ENCODE measurements around the gene SULT2B1.

Gene SULT2B1

DNA sequence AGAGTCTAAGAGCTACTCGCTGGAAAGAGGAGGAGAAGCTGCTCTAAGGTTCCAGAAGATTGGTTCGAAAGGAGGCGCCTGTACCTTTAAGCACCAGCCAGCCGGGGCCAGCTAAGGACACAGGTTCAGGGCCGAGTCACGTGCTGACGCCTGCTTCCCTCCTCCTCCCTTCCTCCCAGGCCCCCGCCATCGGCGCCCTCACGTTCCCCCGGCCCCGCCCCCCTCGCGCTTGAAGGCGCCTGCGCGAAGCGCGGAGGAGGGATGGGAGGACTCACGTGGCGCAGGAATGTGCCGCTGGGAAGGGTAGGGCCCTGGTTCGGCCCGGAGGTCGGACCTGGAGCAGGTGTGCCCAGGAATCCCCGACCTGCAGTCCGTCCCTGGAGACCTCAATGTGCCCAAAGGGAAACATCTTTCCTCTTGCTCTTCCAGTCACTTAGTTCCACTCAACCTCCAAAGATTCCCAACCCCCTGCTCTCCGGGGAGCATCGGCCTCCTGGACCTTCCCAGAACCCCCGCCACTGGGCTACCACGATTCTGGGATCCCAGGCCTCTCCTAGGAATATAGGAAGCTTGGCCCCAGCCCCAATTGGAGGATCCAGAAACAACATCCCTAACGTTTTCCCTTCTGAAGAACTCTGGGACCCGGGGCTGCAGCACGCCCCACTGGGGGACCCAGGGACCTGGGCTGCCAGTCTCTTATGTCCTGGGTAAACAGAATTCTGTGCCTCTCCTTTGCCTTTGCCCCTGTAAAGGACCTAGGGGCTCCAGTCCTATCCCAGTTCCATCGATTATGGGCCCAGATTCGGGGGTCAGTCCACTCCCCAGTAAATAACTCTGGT lies 82.7 kb downstream of the SULT2B1 start:
- ATAC-seq, result peak; percentile 42

DNA sequence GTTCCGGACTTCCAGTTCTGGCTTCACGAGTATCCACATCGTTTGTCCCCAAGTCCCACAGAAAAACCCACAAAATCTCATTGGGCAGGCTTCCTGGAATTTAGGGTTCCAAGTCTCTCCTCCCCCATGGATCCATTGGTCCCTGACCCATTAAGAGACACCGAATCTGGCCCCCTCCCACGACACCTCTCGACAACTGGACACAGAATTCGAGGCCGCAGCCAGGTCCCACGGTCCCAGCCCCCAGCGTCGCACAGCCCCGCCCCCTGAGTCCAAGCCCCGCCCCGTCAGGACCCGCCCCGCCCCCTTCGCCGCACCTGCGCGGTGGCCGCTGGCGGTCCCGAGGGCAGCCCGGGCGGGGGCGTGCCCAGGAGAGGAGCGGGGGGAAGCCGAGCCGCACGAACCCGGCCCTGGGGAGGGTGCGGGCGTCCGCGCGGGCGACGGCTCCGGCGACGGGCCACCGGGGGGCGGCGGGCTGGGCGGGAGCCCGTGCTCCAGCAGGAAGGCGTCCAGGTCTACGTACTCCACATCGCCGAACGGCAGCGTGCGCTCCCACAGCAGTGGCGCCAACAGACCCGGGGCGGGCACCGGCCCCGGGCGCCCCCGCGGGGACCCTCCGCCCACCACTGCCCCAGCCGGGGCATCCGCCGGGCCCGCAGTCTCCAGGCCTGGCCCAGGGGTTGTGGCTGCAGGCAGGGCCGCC lies 83.4 kb downstream of the SULT2B1 start:
- peak; percentile 84 for DNase-seq
- ATAC-seq, result peak; percentile 19

More for the DNA sequence above, 82.7 kb downstream of the SULT2B1 start:
- peak; percentile 95 for DNase-seq

DNA sequence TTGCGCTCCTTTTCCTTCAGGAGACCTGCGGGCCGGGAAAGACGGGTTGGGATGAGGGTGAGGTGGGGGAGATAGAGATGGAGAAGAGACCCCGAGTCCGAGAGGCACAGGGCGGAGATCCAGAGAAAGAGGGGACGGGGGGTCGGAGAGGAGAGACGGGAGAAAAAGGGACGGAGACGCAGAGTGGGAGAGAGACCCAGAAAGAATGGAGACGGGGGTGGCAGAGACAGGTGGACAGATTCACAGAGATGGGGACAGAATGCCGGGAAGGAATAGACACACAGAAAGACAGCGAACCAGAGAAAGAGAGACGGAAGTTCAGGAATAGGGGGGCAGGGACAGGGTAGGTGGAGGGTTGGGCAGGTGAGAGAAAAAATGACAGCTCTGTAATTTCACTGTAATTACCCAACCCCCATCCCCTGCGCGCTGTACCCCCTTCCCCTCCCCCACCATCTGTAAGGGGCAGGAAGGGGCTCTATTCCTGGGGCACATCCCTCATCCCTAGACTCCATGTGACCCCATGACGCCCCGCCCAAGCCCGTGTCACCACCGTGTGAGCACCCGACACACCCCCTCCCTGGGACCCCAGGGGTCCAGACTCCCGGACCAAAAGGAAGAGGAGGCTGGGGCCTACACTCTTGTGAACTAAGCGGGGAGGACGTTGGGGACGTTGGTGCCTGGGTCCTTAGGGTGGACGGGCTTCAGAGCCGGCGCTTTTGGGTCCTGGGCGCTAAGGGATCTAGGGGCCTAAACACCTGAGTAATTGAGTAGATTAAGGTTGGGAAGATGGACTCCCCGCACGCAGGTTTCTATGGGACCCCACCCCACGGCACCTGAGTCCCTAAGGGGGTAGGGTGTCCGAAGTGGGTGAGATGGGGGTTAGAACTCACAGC lies 84.2 kb downstream of the SULT2B1 start:
- no peak for ATAC-seq
- peak; percentile 45 for DNase-seq

DNA sequence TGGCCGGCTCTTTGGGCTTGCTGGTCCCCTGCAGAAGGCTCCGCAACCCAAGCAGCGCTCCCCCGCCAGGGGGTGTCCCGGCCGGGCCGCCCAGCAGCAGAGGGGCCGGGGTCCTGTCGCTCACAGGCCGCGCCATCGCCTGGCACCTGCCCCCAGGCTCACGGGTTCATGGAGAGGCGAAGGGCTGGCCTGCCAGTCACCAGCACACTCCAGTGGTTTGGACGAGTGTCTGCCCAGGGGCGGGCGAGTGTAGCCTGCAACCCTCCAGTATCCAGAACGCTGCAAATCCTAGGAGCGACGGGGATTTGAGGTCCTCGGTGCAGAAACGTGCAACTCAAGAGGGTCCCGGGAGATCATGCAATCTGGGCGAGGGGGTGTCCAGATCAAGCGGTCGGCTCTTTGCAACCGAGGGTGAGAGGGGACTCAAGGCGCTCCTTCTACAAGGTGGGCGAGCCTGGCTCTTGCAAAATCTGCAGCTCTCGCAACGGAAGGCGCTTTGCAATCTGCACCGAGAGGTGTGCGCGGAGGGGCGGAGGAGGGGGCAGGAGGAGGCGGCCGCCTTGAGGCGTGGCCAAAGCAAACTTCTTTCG lies 85.0 kb downstream of the SULT2B1 start, which contains the start of gene DBP:
TSS of gene DBP (minus strand) at position 521 of the 590 bp plus-strand sequence. CDS start at position 136, 385 bp downstream.
- ATAC-seq, result no peak
- peak; percentile 46 for DNase-seq

DNA sequence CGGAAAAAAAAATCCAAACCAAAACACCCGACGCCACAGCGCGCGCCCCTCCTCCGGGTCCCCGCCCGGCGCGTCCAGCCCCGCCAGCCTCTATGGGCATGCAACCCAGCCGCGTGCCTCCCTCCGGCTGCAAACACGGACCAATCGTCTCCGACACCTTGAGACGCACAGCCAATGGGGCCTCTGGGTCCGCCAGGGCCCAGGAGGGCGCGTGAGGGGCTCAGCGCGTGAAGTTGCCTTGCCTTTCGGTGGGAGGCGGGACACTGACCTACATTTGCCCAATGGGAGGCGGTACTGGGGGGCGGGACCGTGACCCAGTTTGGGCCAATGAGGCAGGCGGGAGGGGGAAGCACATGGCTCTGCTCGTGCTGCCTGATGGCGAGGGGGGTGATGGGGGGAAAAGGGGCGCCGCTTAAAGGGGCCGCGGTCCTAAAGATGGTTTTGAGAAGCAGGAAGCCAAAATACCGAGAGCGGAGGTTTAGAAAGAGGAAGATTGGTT lies 85.5 kb downstream of the SULT2B1 start:
- DNase-seq (peak; percentile 99), ATAC-seq (peak; percentile 82)

DNA sequence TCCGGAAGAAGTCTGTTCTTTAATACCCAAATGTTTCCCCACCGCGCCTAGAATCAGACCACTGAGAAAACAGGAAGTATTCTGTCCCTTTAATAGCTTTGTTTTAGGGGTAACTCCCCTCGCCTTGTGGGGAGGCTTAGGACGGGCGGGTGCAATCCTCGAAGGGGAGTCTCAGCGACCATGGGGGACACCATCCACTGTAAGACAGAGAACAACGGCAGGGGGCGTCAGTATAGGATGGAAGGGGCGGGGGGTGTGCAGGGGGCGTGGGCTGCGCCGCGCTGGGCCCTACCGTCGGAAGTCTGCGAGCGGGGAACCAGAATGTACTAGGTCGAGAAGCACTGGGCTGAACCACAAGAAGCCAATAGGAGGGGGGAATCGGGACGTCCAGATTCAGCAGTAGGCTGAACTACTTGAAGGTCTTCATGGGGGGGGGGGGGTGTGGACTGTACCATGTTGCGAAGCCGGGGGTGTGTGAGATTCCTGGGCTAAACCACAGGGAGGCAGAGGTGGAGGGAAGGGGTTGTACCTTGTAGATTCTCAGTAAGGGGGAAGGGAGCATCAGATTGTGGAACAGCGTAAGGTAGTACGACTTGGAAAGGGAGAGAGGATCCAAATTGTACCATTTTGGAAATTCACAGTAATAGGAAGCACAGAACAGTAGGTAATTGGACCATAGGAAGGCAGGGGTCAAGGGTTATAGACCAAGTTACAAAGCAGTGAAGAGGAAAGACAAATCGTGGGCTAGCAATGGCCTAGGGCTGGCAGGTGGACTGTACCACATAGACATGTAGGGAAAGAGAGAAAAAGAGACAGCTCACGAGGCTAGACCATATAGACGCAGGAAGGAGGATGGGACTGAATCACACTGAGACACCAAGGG lies 86.2 kb downstream of the SULT2B1 start:
- peak; percentile 71 for DNase-seq
- peak; percentile 19 for ATAC-seq

DNA sequence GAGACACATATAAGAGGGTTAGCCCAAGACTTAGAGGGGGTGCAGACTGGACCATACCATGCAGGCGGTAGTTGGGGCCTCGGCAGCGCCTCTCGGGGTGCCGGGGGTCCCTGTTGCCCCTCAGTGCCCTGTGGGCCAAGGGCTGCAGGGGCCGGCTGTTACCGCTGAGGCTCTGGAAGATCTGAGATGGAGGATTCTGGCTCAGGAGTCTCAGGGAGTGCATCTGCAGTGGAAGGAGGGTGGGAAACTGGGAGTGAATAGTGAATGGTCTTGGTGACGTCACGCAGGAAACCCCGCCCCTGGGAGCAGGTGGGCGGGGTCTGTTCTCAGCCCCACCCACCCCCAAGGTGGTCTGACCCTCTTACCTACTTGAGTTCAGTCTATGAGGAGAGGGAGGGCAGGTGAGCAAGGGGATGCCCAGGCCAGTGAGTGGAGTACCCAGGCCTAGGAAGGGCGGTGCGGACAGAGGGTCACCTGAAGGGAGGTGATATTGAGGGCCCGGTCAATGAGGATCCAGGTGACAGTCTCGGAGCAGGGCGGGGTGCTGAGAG lies 86.9 kb downstream of the SULT2B1 start:
- ATAC-seq, result no peak
- peak; percentile 30 for DNase-seq

DNA sequence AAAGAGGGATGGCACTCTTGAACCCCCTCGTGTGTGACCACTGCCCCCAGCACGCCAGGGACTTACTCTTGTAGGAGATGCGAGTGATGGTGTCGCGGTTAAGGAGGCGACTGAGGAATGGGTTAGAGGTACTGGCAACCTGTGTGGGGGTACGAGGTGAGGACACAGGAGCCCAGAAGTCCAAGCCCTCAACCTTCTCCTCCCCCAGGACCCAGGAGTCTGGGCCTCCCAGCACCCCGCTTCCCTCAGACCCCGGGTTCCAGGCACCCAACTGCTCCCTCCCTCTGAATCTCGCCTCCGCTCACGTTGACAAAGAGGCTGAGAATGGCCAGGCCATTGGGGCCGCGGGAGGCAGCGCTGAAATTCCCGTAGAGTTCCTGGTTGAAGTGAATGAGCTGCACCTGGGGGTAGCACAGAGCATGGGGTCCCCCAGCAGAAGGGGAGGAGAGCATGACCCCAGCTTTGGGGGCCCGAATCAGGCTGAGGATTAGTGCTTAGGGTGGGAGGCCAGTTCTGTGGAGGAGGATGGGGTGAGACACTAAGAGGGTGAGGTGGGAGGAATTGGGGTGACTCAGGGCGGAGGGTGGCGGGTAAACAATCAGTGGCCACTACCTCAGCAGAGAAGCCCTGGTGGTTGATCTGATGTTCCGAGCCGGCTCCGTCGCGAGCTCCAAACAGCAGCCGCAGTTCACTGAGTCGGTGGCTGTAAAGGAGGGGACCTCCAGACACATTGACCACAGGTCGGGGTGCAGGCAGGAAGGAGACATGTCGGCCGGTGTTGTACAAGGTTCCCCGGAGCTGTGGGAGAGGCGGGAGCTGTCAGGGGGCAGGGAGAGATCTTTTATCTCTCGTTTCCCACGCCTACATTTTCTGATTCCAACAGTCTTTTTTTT lies 87.8 kb downstream of the SULT2B1 start:
- DNase-seq (peak; percentile 19), ATAC-seq (no peak)

DNA sequence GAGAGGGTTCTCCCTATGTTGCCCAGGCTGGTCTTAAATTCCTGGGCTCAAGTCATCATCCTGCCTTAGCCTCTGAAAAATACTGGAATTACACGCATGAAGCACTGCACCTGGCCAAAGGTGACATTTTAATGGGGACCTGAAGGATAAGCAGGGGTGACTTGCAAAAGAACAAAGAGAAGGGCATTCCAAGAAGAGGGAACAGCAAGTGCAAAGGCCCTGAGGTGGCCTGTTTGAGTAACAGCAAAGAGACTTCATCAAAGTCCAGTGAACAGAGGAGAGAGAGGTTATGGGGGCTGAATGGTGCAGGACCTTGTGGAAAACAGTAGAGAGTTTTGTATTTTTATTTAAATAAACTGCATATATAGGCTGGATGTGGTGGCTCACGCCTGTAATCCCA lies 89.9 kb downstream of the SULT2B1 start:
- DNase-seq (no peak), ATAC-seq (no peak)

DNA sequence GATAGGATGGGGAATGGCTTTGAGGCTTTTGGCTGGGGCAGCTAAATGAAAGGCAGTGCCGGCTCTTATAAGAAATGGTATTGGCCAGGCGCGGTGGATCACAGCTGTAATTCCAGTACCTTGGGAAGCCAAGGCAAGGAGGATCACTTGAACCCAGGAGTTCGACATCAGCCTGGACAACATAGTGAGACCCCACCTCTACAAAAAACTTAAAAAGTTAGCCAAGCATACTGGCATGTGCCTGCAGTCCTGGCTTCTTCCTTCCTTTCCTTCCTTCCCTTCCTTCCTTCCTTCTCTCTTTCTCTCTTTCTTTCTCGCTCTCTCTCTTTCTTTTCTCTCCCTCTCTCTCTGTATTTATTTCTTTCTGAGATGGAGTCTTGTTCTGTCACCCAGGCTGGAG lies 90.9 kb downstream of the SULT2B1 start:
- ATAC-seq (no peak), DNase-seq (no peak)

DNA sequence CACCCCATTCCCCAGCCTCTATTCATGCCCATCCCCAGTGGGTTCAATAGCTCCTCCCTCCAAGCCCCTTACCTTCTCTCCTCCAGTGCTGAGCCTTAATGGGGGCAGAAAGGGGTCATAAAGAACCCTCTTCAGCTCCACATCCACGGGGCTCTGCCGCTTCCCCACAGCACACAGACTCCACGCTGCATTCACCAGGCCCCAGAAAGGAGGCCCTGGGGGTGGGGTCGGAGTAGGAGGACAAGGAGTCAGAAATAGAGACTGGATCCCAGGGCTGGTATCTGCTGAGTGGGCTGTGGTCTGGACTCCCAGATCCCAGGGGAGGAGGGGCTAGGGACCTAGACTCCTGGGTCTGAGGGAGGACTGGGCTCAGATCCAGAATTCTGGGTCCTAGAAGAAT lies 92.4 kb downstream of the SULT2B1 start:
- DNase-seq (no peak), ATAC-seq (no peak)

DNA sequence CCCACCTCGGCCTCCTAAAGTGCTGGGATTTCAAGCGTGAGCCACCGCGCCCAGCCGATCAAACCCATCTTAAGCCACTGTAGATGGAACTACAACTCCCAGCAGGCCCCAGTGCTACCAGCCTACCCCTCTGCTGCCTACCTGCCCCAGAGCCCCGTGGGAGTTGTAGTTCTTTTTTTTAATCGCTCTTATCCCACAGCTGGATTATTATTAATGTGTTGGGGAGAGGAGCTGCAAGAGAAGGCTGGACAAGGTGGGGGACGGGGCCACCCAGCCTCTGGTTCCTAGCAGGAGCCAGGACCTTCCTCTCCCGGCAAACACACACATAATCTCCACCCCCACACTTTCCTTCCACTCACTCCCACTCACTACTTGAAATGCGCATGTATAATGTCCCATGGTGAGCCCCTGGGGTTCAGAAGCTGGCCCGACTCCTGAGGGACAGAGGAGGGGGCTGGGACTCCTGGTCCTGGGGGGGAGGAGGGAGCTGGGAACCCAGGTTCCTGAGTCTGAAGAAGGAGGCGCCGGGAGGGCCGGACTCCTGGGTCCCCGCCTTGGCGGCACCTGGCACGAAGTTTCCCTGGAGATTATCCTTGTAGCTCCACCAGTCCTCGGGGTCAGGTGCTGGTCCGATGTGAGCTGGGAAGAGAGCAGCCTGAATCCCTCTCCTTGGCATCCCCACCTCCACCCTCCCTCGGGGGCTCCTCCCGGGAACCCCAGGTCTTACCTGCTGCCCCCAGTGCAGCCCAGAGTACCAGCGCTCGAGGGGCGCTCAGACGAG lies 93.1 kb downstream of the SULT2B1 start:
- peak; percentile 74 for DNase-seq
- ATAC-seq, result peak; percentile 80

DNA sequence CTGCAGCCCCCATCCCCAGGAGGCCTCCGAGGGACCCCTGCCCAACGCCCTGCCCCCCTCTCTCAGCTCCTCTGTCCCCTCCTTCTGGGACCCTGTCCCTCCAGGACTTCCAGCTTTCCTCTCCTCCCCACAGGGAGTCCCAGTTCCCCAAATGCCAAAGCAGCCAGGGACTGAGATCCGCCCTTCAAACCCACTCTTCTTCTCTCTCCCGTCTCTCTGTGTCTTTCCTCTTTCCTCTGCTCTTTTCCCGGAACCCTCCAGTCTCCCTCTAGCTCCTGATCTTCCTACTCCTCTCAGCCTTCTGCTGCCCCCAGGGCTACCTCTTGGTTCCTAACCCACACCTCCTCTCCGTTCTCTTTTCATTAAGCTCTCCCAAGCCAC lies 93.6 kb downstream of the SULT2B1 start:
- no peak for ATAC-seq
- DNase-seq, result no peak

DNA sequence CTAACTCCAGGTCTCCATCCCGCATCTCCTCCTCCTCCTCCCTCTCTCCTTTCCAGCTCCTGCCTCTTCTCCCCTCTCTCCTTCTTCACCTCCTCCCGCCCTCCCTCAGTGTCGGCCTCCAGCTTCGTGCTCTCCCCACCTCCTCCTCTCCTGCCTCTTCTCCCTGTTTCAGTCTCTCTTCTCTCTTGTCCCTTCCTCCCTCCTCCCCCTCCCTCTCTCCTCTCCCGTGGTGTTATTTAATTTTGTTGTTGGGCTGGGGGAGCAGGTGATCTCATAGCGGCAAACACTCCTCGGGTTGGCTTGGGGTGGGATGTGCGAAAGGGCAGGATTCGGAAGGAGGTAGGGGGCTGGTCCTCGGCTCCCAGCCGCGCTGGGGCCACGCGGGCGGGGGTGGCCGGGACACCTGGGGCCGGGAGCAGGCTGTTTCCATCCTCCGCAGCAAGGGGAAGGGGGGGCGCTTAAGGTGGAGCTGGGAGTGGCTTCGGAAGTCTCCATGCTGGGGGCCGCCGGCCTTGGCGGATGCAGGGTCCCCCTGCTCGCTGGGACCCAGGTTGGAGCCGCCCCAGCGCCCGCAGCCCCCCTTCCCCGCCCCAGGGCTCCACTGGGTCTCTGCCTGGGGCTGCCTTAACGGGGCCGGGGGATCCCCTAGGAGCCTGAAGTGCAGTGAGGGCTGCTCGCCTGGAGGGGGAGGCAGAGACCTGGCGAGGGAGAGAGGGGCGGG lies 94.2 kb downstream of the SULT2B1 start, which contains the start of gene CA11:
TSS of gene CA11 (minus strand) at position 187 of the 721 bp plus-strand sequence. CDS start 555 bp downstream, outside the sequence.
- DNase-seq, result peak; percentile 93
- peak; percentile 88 for ATAC-seq

DNA sequence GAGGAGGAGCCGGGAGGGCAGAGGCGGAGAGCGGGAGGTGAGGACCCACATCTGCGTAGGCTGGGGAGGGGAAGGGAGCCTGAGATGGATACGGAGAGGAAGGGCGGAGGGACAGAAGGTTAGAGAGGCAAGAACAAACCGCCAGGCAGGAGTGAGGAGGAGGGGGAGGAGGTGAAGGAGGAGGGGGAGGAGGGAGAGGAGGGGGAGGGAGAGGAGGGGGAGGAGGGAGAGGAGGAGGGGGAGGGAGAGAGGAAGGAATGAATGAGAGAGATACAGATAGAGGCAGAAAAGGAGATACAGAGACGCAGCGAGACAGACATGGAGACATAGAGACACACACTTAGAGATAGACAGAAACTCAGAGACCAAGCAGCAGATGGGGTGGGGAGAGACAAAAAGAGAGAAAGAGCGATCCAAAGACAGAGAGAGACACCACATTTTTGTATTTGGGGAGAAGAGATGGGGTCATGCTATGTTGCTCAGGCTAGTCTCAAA lies 94.8 kb downstream of the SULT2B1 start:
- ATAC-seq (no peak), DNase-seq (no peak)

DNA sequence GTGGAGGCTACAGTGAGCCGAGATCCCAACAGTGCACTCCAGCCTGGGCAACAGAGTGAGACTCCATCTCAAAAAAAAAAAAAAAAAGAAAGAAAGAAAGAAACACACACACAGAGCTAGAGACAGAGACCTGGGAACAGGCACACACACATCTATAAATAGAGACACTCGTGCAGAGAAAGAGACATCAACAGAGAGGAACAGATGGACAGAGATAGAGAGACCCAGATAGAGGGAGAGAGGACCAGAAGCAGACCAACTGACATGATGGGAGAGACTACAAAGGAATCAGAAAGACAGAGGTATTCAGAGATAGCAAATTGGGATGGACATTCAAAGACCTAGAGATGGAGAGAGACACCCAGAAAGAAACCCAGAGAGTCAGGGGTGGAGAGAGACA lies 96.2 kb downstream of the SULT2B1 start:
- DNase-seq (no peak), ATAC-seq (no peak)
